ENCODE measurements around the gene GAPDHS. TPM values are rescaled to one million over a fixed set of nuclear protein-coding genes. Genes with fewer than 3 reads are reported as not detected.

Gene GAPDHS
- total and polyA plus RNA-seq, 2 experiments from 2014 or later, result not detected

- H3K36me3 ChIP-seq, result no peaks in the 10 kb centered on the region
- no peak for DNase-seq (ENCODE audit: low read depth in 1 of 2, low spot score in 1 of 2)
- TF ChIP-seq CTCF (IDR thresholded peaks at IDR 0.05; ENCODE audit: low read depth, low read length), result no peak
- H3K27ac ChIP-seq, result no peak overlapping the region
- no peaks in the 10 kb centered on the region for H3K27me3 ChIP-seq
- H3K9me3 ChIP-seq (ENCODE audit: low read depth), result no peaks in the 10 kb centered on the region
- peaks cover 10% of the 10 kb centered on the region for H3K4me1 ChIP-seq (ENCODE audit: low read depth)
- no peak overlapping the region for H3K4me3 ChIP-seq
Measured at GRCh38 chr19:35522745-35523327, 10.4 kb upstream of the GAPDHS start.

GRCh38 chr19:35524181-35524837 is 8.9 kb upstream of the GAPDHS start:
- DNase-seq (ENCODE audit: low read depth in 1 of 2, low spot score in 1 of 2), result peak in 1 of 2 donors; percentile 44
- Histone ChIP-seq H3K36me3 (no peaks in the 10 kb centered on the region), H3K9me3 (ENCODE audit: low read depth) (no peaks in the 10 kb centered on the region), H3K4me3 (no peak overlapping the region), H3K27me3 (no peaks in the 10 kb centered on the region), H3K27ac (no peak overlapping the region), H3K4me1 (ENCODE audit: low read depth) (peaks cover 10% of the 10 kb centered on the region)
- no peak for TF ChIP-seq CTCF (IDR thresholded peaks at IDR 0.05; ENCODE audit: low read depth, low read length)

GRCh38 chr19:35525873-35526272 is 7.4 kb upstream of the GAPDHS start:
- DNase-seq (ENCODE audit: low read depth in 1 of 2, low spot score in 1 of 2), result no peak
- no peak for TF ChIP-seq CTCF (IDR thresholded peaks at IDR 0.05; ENCODE audit: low read depth, low read length)
- H3K4me1 ChIP-seq (ENCODE audit: low read depth), result peaks cover 10% of the 10 kb centered on the region
- no peaks in the 10 kb centered on the region for H3K9me3 ChIP-seq (ENCODE audit: low read depth)
- no peaks in the 10 kb centered on the region for H3K27me3 ChIP-seq
- H3K4me3 ChIP-seq, result no peak overlapping the region
- no peaks in the 10 kb centered on the region for H3K36me3 ChIP-seq
- H3K27ac ChIP-seq, result no peak overlapping the region

GRCh38 chr19:35528218-35529038 is 4.8 kb upstream of the GAPDHS start, which contains the start of gene SBSN:
Gene SBSN (minus strand): TSS chr19:35528311. CDS start chr19:35528281, 30 bp downstream.
- H3K27ac ChIP-seq, result no peak within 1 kb of the TSS
- H3K27me3 ChIP-seq, result no peaks in the 10 kb centered on the region
- peak in 1 of 2 donors; percentile 79 for DNase-seq (ENCODE audit: low read depth in 1 of 2, low spot score in 1 of 2)
- H3K36me3 ChIP-seq, result no peaks in the 10 kb centered on the region
- peaks cover 10% of the 10 kb centered on the region for H3K4me1 ChIP-seq (ENCODE audit: low read depth)
- no peaks in the 10 kb centered on the region for H3K9me3 ChIP-seq (ENCODE audit: low read depth)
- no peak within 1 kb of the TSS for H3K4me3 ChIP-seq
- TF ChIP-seq CTCF (IDR thresholded peaks at IDR 0.05; ENCODE audit: low read depth, low read length), result no peak

- DNase-seq (ENCODE audit: low read depth in 1 of 2, low spot score in 1 of 2), result no peak
- Histone ChIP-seq H3K27ac (no peak overlapping the region), H3K27me3 (no peaks in the 10 kb centered on the region), H3K4me3 (no peak overlapping the region), H3K4me1 (ENCODE audit: low read depth) (peaks cover 3% of the 10 kb centered on the region), H3K36me3 (no peaks in the 10 kb centered on the region), H3K9me3 (ENCODE audit: low read depth) (no peaks in the 10 kb centered on the region)
- TF ChIP-seq CTCF (IDR thresholded peaks at IDR 0.05; ENCODE audit: low read depth, low read length), result no peak
Measured at GRCh38 chr19:35529241-35530218, 3.7 kb upstream of the GAPDHS start.
